ENCODE results near the gene ITGA3. TPM values are rescaled to one million over a fixed set of nuclear protein-coding genes. Genes with fewer than 3 reads are reported as not detected.

The ITGA3 gene
- total RNA-seq, 2 donors from 2014 or later = 16.6 to 21.7 TPM

DNA sequence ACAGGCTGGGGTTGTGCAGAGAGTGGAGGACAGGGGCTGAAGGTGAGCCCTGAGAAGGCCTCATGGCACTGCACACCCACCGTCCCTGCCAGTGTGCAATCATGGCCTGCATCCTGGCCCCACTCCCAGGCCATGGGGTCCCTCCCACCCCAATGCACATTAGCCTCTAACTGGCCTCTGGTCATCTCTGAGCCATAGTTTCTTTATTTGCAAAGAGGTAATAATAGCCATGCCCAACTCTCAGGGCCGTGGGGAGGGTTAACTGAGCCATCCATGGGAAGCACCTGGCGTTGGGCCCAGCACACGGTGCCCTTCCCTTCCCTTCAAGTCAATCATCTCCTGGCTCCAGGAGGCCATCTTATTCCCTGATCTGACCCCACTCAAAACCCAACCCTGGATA lies 10.8 kb upstream of the ITGA3 start:
- Histone ChIP-seq H3K4me1 (ENCODE audit: control insufficient read depth, insufficient read depth, low read length) (no peaks in the 10 kb centered on the region), H3K9me3 (ENCODE audit: control insufficient read depth, low read length) (no peaks in the 10 kb centered on the region), H3K4me3 (ENCODE audit: low read length) (no peak overlapping the region), H3K27me3 (ENCODE audit: control insufficient read depth, insufficient read depth, low read length, poor library complexity, severe bottlenecking) (no peaks in the 10 kb centered on the region), H3K36me3 (ENCODE audit: control insufficient read depth, insufficient read depth, low read length) (no peaks in the 10 kb centered on the region), H3K9ac (ENCODE audit: extremely low read depth, low read length, poor library complexity, severe bottlenecking) (no peak overlapping the region), H3K27ac (ENCODE audit: low read depth, low read length) (no peak overlapping the region)
- Mint-ChIP-seq H3K4me3 (no peak overlapping the region), H3K36me3 (ENCODE audit: low read depth) (no peaks in the 10 kb centered on the region), H3K9me3 (no peaks in the 10 kb centered on the region), H3K27ac (no peak overlapping the region), H3K27me3 (ENCODE audit: insufficient read depth) (peaks cover 11% of the 10 kb centered on the region), H3K4me1 (peaks cover 9% of the 10 kb centered on the region)
- 95 to 96% methylated on average over 4 of the region's 4 CpGs for WGBS, 2 experiments (ENCODE audit: insufficient coverage in 1 of 2, insufficient read length in 1 of 2)
- DNase-seq = no peak
- TF ChIP-seq, protein P1, sequence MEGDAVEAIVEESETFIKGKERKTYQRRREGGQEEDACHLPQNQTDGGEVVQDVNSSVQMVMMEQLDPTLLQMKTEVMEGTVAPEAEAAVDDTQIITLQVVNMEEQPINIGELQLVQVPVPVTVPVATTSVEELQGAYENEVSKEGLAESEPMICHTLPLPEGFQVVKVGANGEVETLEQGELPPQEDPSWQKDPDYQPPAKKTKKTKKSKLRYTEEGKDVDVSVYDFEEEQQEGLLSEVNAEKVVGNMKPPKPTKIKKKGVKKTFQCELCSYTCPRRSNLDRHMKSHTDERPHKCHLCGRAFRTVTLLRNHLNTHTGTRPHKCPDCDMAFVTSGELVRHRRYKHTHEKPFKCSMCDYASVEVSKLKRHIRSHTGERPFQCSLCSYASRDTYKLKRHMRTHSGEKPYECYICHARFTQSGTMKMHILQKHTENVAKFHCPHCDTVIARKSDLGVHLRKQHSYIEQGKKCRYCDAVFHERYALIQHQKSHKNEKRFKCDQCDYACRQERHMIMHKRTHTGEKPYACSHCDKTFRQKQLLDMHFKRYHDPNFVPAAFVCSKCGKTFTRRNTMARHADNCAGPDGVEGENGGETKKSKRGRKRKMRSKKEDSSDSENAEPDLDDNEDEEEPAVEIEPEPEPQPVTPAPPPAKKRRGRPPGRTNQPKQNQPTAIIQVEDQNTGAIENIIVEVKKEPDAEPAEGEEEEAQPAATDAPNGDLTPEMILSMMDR (conservative IDR thresholded peaks at IDR 0.05) = no peak

DNA sequence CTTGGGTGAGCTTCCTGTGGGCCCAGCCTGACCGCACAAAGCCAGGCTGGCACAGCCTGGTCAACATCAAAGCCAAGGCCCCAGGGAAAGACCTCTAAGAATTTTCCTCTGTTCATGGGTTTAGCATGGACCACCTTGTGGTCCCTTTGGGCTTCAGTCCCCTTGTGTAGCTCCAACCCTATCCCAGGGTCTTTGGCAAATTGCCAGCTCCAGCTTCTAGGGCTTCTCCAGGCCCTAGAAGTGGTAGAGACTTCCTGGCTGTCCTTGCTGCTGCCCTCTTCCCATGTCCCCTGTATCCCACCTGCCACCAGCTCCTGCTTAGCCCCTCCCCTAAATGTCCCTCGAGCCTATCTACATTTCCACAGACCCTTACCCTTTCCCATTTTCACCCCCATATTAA lies 9.7 kb upstream of the ITGA3 start:
- Mint-ChIP-seq H3K9me3 (no peaks in the 10 kb centered on the region), H3K4me1 (peaks cover 13% of the 10 kb centered on the region), H3K4me3 (no peak overlapping the region), H3K36me3 (ENCODE audit: low read depth) (no peaks in the 10 kb centered on the region), H3K27ac (no peak overlapping the region), H3K27me3 (ENCODE audit: insufficient read depth) (peaks cover 11% of the 10 kb centered on the region)
- Histone ChIP-seq H3K27me3 (ENCODE audit: control insufficient read depth, insufficient read depth, low read length, poor library complexity, severe bottlenecking) (no peaks in the 10 kb centered on the region), H3K9me3 (ENCODE audit: control insufficient read depth, low read length) (no peaks in the 10 kb centered on the region), H3K36me3 (ENCODE audit: control insufficient read depth, insufficient read depth, low read length) (no peaks in the 10 kb centered on the region), H3K4me1 (ENCODE audit: control insufficient read depth, insufficient read depth, low read length) (no peaks in the 10 kb centered on the region), H3K4me3 (ENCODE audit: low read length) (no peak overlapping the region), H3K9ac (ENCODE audit: extremely low read depth, low read length, poor library complexity, severe bottlenecking) (no peak overlapping the region), H3K27ac (ENCODE audit: low read depth, low read length) (no peak overlapping the region)
- 85 to 86% methylated on average over 2 of the region's 2 CpGs for WGBS, 2 experiments (ENCODE audit: insufficient coverage in 1 of 2, insufficient read length in 1 of 2)
- DNase-seq = peak; percentile 31
- TF ChIP-seq, protein P1 (conservative IDR thresholded peaks at IDR 0.05) = no peak

DNA sequence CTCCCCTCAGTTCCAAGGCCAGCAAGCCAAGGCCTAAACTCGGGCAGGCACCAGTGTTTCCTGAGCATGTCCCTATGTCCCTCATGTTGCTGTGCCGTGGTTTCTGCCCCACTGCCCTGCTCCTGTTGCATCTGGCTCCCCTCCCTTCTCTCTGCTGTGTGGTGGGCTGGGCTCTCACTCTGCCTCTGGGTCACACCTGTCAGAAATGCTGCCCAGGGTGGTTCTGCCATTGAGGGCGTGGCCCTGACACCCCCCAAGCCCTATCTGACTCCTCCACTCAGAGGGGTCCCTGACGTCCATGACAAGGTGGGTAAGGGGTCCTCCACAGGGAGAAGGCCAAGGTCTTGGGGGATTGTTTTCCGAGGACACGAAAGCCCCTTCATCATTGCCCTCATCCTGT lies 9.2 kb upstream of the ITGA3 start:
- Histone ChIP-seq H3K9me3 (ENCODE audit: control insufficient read depth, low read length) (no peaks in the 10 kb centered on the region), H3K4me3 (ENCODE audit: low read length) (no peak overlapping the region), H3K4me1 (ENCODE audit: control insufficient read depth, insufficient read depth, low read length) (no peaks in the 10 kb centered on the region), H3K9ac (ENCODE audit: extremely low read depth, low read length, poor library complexity, severe bottlenecking) (no peak overlapping the region), H3K27ac (ENCODE audit: low read depth, low read length) (no peak overlapping the region), H3K27me3 (ENCODE audit: control insufficient read depth, insufficient read depth, low read length, poor library complexity, severe bottlenecking) (no peaks in the 10 kb centered on the region), H3K36me3 (ENCODE audit: control insufficient read depth, insufficient read depth, low read length) (no peaks in the 10 kb centered on the region)
- Mint-ChIP-seq H3K4me3 (no peak overlapping the region), H3K9me3 (no peaks in the 10 kb centered on the region), H3K36me3 (ENCODE audit: low read depth) (no peaks in the 10 kb centered on the region), H3K27me3 (ENCODE audit: insufficient read depth) (peaks cover 11% of the 10 kb centered on the region), H3K4me1 (peaks cover 18% of the 10 kb centered on the region), H3K27ac (no peak overlapping the region)
- 89 to 95% methylated on average over 2 to 6 of the region's 6 CpGs for WGBS, 2 experiments (ENCODE audit: insufficient coverage in 1 of 2, insufficient read length in 1 of 2)
- TF ChIP-seq, protein P1 (conservative IDR thresholded peaks at IDR 0.05) = no peak
- peak; percentile 48 for DNase-seq

All from endodermal cell (in vitro differentiated cells).